Mesenchymal stem cell (in vitro differentiated cells and primary cell): ENCODE measurements around the gene NCAPD3.

ENCODE experiments used
- DNase-seq: peaks from one replicate; pipeline ENCODE4 v3.0.0-alpha.2; 2013
- H2AFZ ChIP-seq: one replicate; pipeline ENCODE4 v1.6.1; 2013; ENCODE audit warnings: low read depth, mild to moderate bottlenecking, control low read depth, inconsistent platforms, low read length, moderate library complexity
- H2AK5ac ChIP-seq: 2 replicates; pipeline ENCODE4 v1.6.1; 2013; ENCODE audit warnings: low read length, moderate library complexity, mild to moderate bottlenecking, inconsistent platforms; ENCODE audit not compliant: severe bottlenecking
- H2BK120ac ChIP-seq: one replicate; pipeline ENCODE4 v1.6.1; 2013; ENCODE audit warnings: low read depth, mild to moderate bottlenecking, inconsistent platforms, low read length, moderate library complexity
- H2BK12ac ChIP-seq, 2 experiments: one replicate each; pipeline ENCODE4 v1.6.1; 2013; ENCODE audit warnings: inconsistent platforms in 2 of 2, low read length in 2 of 2, mild to moderate bottlenecking in 2 of 2, moderate library complexity in 2 of 2, control low read depth in 1 of 2
- H2BK15ac ChIP-seq: one replicate; pipeline ENCODE4 v1.6.1; 2013; ENCODE audit warnings: mild to moderate bottlenecking, low read depth, inconsistent platforms; ENCODE audit not compliant: poor library complexity, severe bottlenecking
- H2BK5ac ChIP-seq: 2 replicates; pipeline ENCODE4 v1.6.1; 2013; ENCODE audit warnings: low read depth, mild to moderate bottlenecking, low read length, control low read depth, inconsistent platforms; ENCODE audit not compliant: poor library complexity, severe bottlenecking
- H3K14ac ChIP-seq, 2 experiments: one replicate each; pipeline ENCODE4 v1.6.1; 2013; ENCODE audit warnings: inconsistent platforms in 2 of 2, low read length in 2 of 2, control low read depth in 1 of 2, mild to moderate bottlenecking in 1 of 2, moderate library complexity in 1 of 2
- H3K18ac ChIP-seq, 2 experiments: one replicate each; pipeline ENCODE4 v1.6.1; 2013; ENCODE audit warnings: inconsistent platforms in 2 of 2, low read length in 2 of 2, control low read depth in 1 of 2, low read depth in 1 of 2, mild to moderate bottlenecking in 1 of 2
- H3K23ac ChIP-seq, 2 experiments: one replicate each; pipeline ENCODE4 v1.6.1; 2013; ENCODE audit warnings: inconsistent platforms in 2 of 2, low read length in 2 of 2, mild to moderate bottlenecking in 2 of 2, moderate library complexity in 2 of 2, control low read depth in 1 of 2
- H3K27ac ChIP-seq: 2 replicates; pipeline ENCODE4 v1.5.1; 2013; ENCODE audit warnings: mild to moderate bottlenecking, moderate library complexity, low read length, control low read depth, inconsistent platforms; ENCODE audit not compliant: poor library complexity, severe bottlenecking
- H3K27me3 ChIP-seq, 2 experiments: 2 replicates each; pipeline versions ENCODE4 v1.6.1 to v1.7.0; 2013; ENCODE audit warnings: low read length in 2 of 2, mild to moderate bottlenecking in 2 of 2, moderate library complexity in 2 of 2, control low read depth in 1 of 2, inconsistent platforms in 1 of 2; ENCODE audit not compliant: control insufficient read depth in 1 of 2, insufficient read depth in 1 of 2
- H3K36me3 ChIP-seq, 2 experiments: 2 replicates each; pipeline versions ENCODE4 v1.6.1 to v1.7.0; 2013; ENCODE audit warnings: low read length in 2 of 2, control low read depth in 1 of 2, inconsistent platforms in 1 of 2, low read depth in 1 of 2, mild to moderate bottlenecking in 1 of 2; ENCODE audit not compliant: insufficient read depth in 2 of 2, control insufficient read depth in 1 of 2
- H3K4ac ChIP-seq, 2 experiments: one replicate each; pipeline ENCODE4 v1.6.1; 2013; ENCODE audit warnings: inconsistent platforms in 2 of 2, low read length in 2 of 2, mild to moderate bottlenecking in 2 of 2, moderate library complexity in 2 of 2, control low read depth in 1 of 2, low read depth in 1 of 2
- H3K4me1 ChIP-seq: 2 replicates; pipeline ENCODE4 v1.6.1; 2013; ENCODE audit warnings: low read depth, low read length, control low read depth; ENCODE audit not compliant: control insufficient read depth, insufficient read depth
- H3K4me2 ChIP-seq: 2 replicates; pipeline ENCODE4 v1.6.1; 2013; ENCODE audit warnings: low read length, mild to moderate bottlenecking, inconsistent platforms; ENCODE audit not compliant: poor library complexity, severe bottlenecking
- H3K4me3 ChIP-seq, 2 experiments: 2 replicates each; pipeline versions ENCODE4 v1.5.1 to v1.7.0; 2013; ENCODE audit warnings: low read length in 2 of 2, mild to moderate bottlenecking in 2 of 2, control low read depth in 1 of 2, low read depth in 1 of 2; ENCODE audit not compliant: insufficient read depth in 1 of 2
- H3K79me1 ChIP-seq: replicated peaks from 2 replicates; pipeline ENCODE4 v1.6.1; 2013; ENCODE audit warnings: mild to moderate bottlenecking, control low read depth, low read length, inconsistent platforms; ENCODE audit not compliant: poor library complexity, severe bottlenecking
- H3K9ac ChIP-seq: 2 replicates; pipeline ENCODE4 v1.7.0; 2013; ENCODE audit warnings: mild to moderate bottlenecking, low read length, moderate library complexity
- H3K9me3 ChIP-seq: 2 replicates; pipeline ENCODE4 v1.7.0; 2013; ENCODE audit warnings: mild to moderate bottlenecking, low read length; ENCODE audit not compliant: control insufficient read depth
- H4K8ac ChIP-seq: one replicate; pipeline ENCODE4 v1.6.1; 2013; ENCODE audit warnings: inconsistent platforms, mild to moderate bottlenecking, low read length, moderate library complexity
- H4K91ac ChIP-seq: one replicate; pipeline ENCODE4 v1.6.1; 2013; ENCODE audit warnings: mild to moderate bottlenecking, low read length, inconsistent platforms
- WGBS: methylation state at CpG from one replicate; pipeline ENCODE4 v1.1.7; 2013; ENCODE audit warnings: mixed read lengths; 5-methylcytosine and 5-hydroxymethylcytosine counted together

Gene NCAPD3

GRCh38 chr11:134271978-134272377 lies 48.2 kb upstream of the NCAPD3 start:
- Histone ChIP-seq H2AK5ac (no peak overlapping the region), H4K91ac (no peak overlapping the region), H3K14ac (no peak overlapping the region), H2BK12ac (no peak overlapping the region), H2BK120ac (no peak overlapping the region), H2BK5ac (no peak overlapping the region), H2AFZ (no peak overlapping the region), H4K8ac (no peak overlapping the region), H3K36me3 (no peaks in the 10 kb centered on the region), H3K27ac (no peak overlapping the region), H2BK15ac (no peak overlapping the region), H3K18ac (no peak overlapping the region), H3K9me3 (no peaks in the 10 kb centered on the region), H3K4me1 (peaks cover 15% of the 10 kb centered on the region), H3K4me2 (no peak overlapping the region), H3K4ac (no peak overlapping the region), H3K27me3 (peaks cover 61 to 70% of the 10 kb centered on the region in 2 experiments), H3K79me1 (no peaks in the 10 kb centered on the region), H3K23ac (no peak overlapping the region), H3K4me3 (no peak overlapping the region), H3K9ac (no peak overlapping the region)
- 88% methylated on average over 1 of the region's 4 CpGs for WGBS
- DNase-seq: no peak

- H4K91ac ChIP-seq: no peak overlapping the region
- H2AK5ac ChIP-seq: no peak overlapping the region
- H3K4me3 ChIP-seq: no peak overlapping the region
- no peak overlapping the region for H2BK120ac ChIP-seq
- H3K27ac ChIP-seq: no peak overlapping the region
- H3K14ac ChIP-seq: no peak overlapping the region
- no peak overlapping the region for H3K4me2 ChIP-seq
- H3K36me3 ChIP-seq: peaks cover 0 to under 1% of the 10 kb centered on the region in 2 experiments
- no peak overlapping the region for H3K9ac ChIP-seq
- no peak for DNase-seq
- no peak overlapping the region for H3K23ac ChIP-seq
- H2BK15ac ChIP-seq: no peak overlapping the region
- H3K9me3 ChIP-seq: no peaks in the 10 kb centered on the region
- H3K18ac ChIP-seq: no peak overlapping the region
- H2BK5ac ChIP-seq: no peak overlapping the region
- no peak overlapping the region for H3K4ac ChIP-seq
- H2BK12ac ChIP-seq: no peak overlapping the region
- H3K4me1 ChIP-seq: no peaks in the 10 kb centered on the region
- 62% methylated on average over 5 of the region's 5 CpGs for WGBS
- H2AFZ ChIP-seq: no peak overlapping the region
- H3K79me1 ChIP-seq: no peaks in the 10 kb centered on the region
- no peak overlapping the region for H4K8ac ChIP-seq
- H3K27me3 ChIP-seq: peaks cover 49 to 55% of the 10 kb centered on the region in 2 experiments
Observed at GRCh38 chr11:134270250-134270714, 46.5 kb upstream of the NCAPD3 start.

- Histone ChIP-seq H2BK5ac (no peak overlapping the region), H2BK120ac (no peak overlapping the region), H3K14ac (no peak overlapping the region), H3K4ac (no peak overlapping the region), H3K4me3 (no peak overlapping the region), H3K4me1 (no peaks in the 10 kb centered on the region), H3K9ac (no peak overlapping the region), H4K91ac (no peak overlapping the region), H3K79me1 (peaks cover 1% of the 10 kb centered on the region), H2BK15ac (no peak overlapping the region), H2AK5ac (no peak overlapping the region), H3K27me3 (peaks cover 31% of the 10 kb centered on the region in 2 experiments), H3K18ac (no peak overlapping the region), H3K23ac (no peak overlapping the region), H2AFZ (no peak overlapping the region), H3K4me2 (no peak overlapping the region), H3K9me3 (no peaks in the 10 kb centered on the region), H2BK12ac (no peak overlapping the region), H4K8ac (no peak overlapping the region), H3K36me3 (peaks cover 10 to 17% of the 10 kb centered on the region in 2 experiments), H3K27ac (no peak overlapping the region)
- DNase-seq: no peak
- 92% methylated on average over 11 of the region's 11 CpGs for WGBS
Observed at GRCh38 chr11:134267966-134268365, 44.2 kb upstream of the NCAPD3 start.

GRCh38 chr11:134267461-134267860 lies 43.7 kb upstream of the NCAPD3 start:
- Histone ChIP-seq H3K4me3 (no peak overlapping the region), H3K36me3 (peaks cover 14 to 22% of the 10 kb centered on the region in 2 experiments), H3K27ac (no peak overlapping the region), H4K8ac (no peak overlapping the region), H3K9me3 (no peaks in the 10 kb centered on the region), H2BK5ac (no peak overlapping the region), H3K9ac (no peak overlapping the region), H2AK5ac (no peak overlapping the region), H2BK12ac (no peak overlapping the region), H3K4ac (no peak overlapping the region), H3K4me1 (no peaks in the 10 kb centered on the region), H3K23ac (no peak overlapping the region), H3K18ac (no peak overlapping the region), H3K79me1 (peaks cover 1% of the 10 kb centered on the region), H3K4me2 (no peak overlapping the region), H3K14ac (no peak overlapping the region), H2AFZ (no peak overlapping the region), H2BK15ac (no peak overlapping the region), H3K27me3 (peaks cover 26% of the 10 kb centered on the region in 2 experiments), H4K91ac (no peak overlapping the region), H2BK120ac (no peak overlapping the region)
- WGBS: 73% methylated on average over 5 of the region's 5 CpGs
- DNase-seq: no peak
